A673 (cell line): ENCODE results near the gene ITGB6. TPM values are rescaled to one million over a fixed set of nuclear protein-coding genes. Genes with fewer than 3 reads are reported as not detected.

Experiments
- BruUV-seq: library from RNA; stranded (reverse); fragments of 400-500 nt; replicated peaks from 2 replicates; lab custom pipeline; 2021; lab: Mats Ljungman, UMichigan
- CTCF ChIA-PET: fragments of 300-600 bp; sonication (Branson Sonifier 250); formaldehyde crosslinking; loops from one replicate; lab custom pipeline; 2022; ENCODE audit warnings: antibody characterized with exemption; lab: Charles Lee
- POLR2A ChIA-PET: fragments of 300-600 bp; sonication (Branson Sonifier 250); formaldehyde crosslinking; loops from one replicate; lab custom pipeline; 2022; ENCODE audit warnings: antibody characterized with exemption; ENCODE audit not compliant: low non-redundant PET; lab: Charles Lee
- DNase-seq: peaks from one replicate; pipeline ENCODE4 v3.0.0-alpha.2; 2015; ENCODE audit warnings: low spot score
- H3K27ac ChIP-seq: fragments of 200-600 bp; sonication (generic); 2 replicates; pipeline ENCODE4 v1.5.1; 2016; ENCODE audit warnings: mixed run types, low read depth, mild to moderate bottlenecking, mixed read lengths, antibody characterized with exemption, low read length; ENCODE audit not compliant: poor library complexity, severe bottlenecking
- H3K27me3 ChIP-seq: fragments of 200-600 bp; sonication (generic); replicated peaks from 2 replicates; pipeline ENCODE4 v1.6.1; 2017; ENCODE audit warnings: mixed run types, low read depth, mild to moderate bottlenecking, mixed read lengths, antibody characterized with exemption, low read length; ENCODE audit not compliant: insufficient read depth, poor library complexity
- H3K36me3 ChIP-seq: fragments of 200-600 bp; sonication (generic); 2 replicates; pipeline ENCODE4 v1.6.1; 2016; ENCODE audit warnings: mixed run types, mild to moderate bottlenecking, mixed read lengths, antibody characterized with exemption, low read length; ENCODE audit not compliant: insufficient read depth, poor library complexity, severe bottlenecking
- H3K4me1 ChIP-seq: fragments of 200-600 bp; sonication (generic); 2 replicates; pipeline ENCODE4 v1.6.1; 2017; ENCODE audit warnings: mixed run types, mild to moderate bottlenecking, mixed read lengths, antibody characterized with exemption, low read length; ENCODE audit not compliant: insufficient read depth, poor library complexity, severe bottlenecking
- H3K4me3 ChIP-seq: fragments of 200-600 bp; sonication (generic); 2 replicates; pipeline ENCODE4 v1.5.1; 2016; ENCODE audit warnings: low read depth, mixed run types, mild to moderate bottlenecking, mixed read lengths, low read length; ENCODE audit not compliant: poor library complexity, severe bottlenecking
- H3K9me3 ChIP-seq: fragments of 200-600 bp; sonication (generic); 2 replicates; pipeline ENCODE4 v1.6.1; 2016; ENCODE audit warnings: mixed run types, low read depth, mild to moderate bottlenecking, mixed read lengths, antibody characterized with exemption, low read length; ENCODE audit not compliant: poor library complexity, severe bottlenecking
- CTCF ChIP-seq: fragments of 300-800, 200-600 bp; sonication (generic); conservative IDR thresholded peaks from 2 replicates; pipeline ENCODE4 v1.5.1; 2017; ENCODE audit warnings: low read depth, mild to moderate bottlenecking, antibody characterized with exemption, low read length, moderate library complexity, mixed read lengths
- EZH2 ChIP-seq: fragments of 200-600 bp; sonication (generic); IDR thresholded peaks from 2 replicates; pipeline ENCODE4 v1.6.1; 2017; ENCODE audit warnings: borderline replicate concordance, low read depth, mild to moderate bottlenecking, mixed read lengths, antibody characterized with exemption, low read length; ENCODE audit not compliant: poor library complexity, severe bottlenecking
- intact Hi-C: fragments of 100-400 bp; cut with micrococcal nuclease; formaldehyde crosslinking; loops from one replicate; pipeline ENCODE4 v1.10.0; 2022; ENCODE audit not compliant: unreplicated experiment
- total RNA-seq: library from RNA; stranded (reverse); gene quantifications from 2 replicates; pipeline ENCODE4 v1.2.3, GENCODE V29; 2021

The ITGB6 gene
- total RNA-seq, 1 experiment from 2014 or later, result not detected

- no peak for DNase-seq
- Histone ChIP-seq H3K4me3 (no peak overlapping the region), H3K27ac (no peak overlapping the region), H3K36me3 (no peaks in the 10 kb centered on the region), H3K9me3 (no peaks in the 10 kb centered on the region), H3K27me3 (peaks cover 1% of the 10 kb centered on the region), H3K4me1 (no peaks in the 10 kb centered on the region)
- POLR2A ChIA-PET, result no interaction called here
- no TSS peak for BruUV-seq
- intact Hi-C loops, result no loop called here
- CTCF ChIA-PET, result no interaction called here
- TF ChIP-seq CTCF (no peak), EZH2 (no peak)
These were observed 60.1 kb downstream of the ITGB6 start for GRCh38 chr2:160139991-160140390.

DNA sequence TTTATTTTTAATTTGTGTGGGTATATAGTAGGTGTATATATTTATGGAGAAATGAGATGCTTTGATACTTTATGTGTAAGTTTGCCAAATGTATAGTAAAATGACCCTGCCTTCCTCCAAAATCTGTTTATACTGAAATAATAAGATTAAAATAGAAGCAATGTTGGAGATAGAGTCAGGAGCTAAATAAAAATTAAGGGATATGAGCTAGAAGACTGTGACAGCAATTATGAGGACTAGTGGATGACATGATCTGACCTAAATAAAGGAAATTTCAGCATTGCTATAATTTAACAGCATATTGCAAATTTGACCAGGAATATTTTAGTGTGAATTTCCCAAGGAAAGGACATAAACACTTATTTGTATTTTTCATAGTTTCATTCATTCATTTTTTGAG is 60.7 kb downstream of the ITGB6 start:
- no peaks in the 10 kb centered on the region for H3K9me3 ChIP-seq
- ChIA-PET POLR2A (no interaction called here), CTCF (no interaction called here)
- H3K27ac ChIP-seq, result no peak overlapping the region
- no peak for TF ChIP-seq EZH2
- TF ChIP-seq CTCF, result no peak
- no peak overlapping the region for H3K4me3 ChIP-seq
- no peaks in the 10 kb centered on the region for H3K36me3 ChIP-seq
- BruUV-seq, result no TSS peak
- no peaks in the 10 kb centered on the region for H3K27me3 ChIP-seq
- no peak for DNase-seq
- intact Hi-C loops, result no loop called here
- H3K4me1 ChIP-seq, result no peaks in the 10 kb centered on the region

- H3K27ac ChIP-seq, result no peak overlapping the region
- no peaks in the 10 kb centered on the region for H3K27me3 ChIP-seq
- no peak overlapping the region for H3K4me3 ChIP-seq
- no peaks in the 10 kb centered on the region for H3K36me3 ChIP-seq
- H3K4me1 ChIP-seq, result no peaks in the 10 kb centered on the region
- POLR2A ChIA-PET, result no interaction called here
- intact Hi-C loops, result no loop called here
- TF ChIP-seq CTCF (no peak), EZH2 (no peak)
- no TSS peak for BruUV-seq
- no peaks in the 10 kb centered on the region for H3K9me3 ChIP-seq
- no peak for DNase-seq
- CTCF ChIA-PET, result no interaction called here
These were observed 61.7 kb downstream of the ITGB6 start for GRCh38 chr2:160138406-160138805.
